HUES48 (cell line): ENCODE measurements around the gene TGOLN2.
"Not testable (repeated sequence)": the region's sequence is repeated elsewhere in the genome, so short reads cannot be mapped to it uniquely, and the experiment has no call there.

ENCODE experiments used
- H3K27ac ChIP-seq: one replicate; pipeline ENCODE4 v1.7.0; 2013; ENCODE audit warnings: low read depth, low read length, inconsistent platforms
- H3K27me3 ChIP-seq: 2 replicates; pipeline ENCODE4 v1.6.1; 2013; ENCODE audit warnings: mild to moderate bottlenecking, low read length; ENCODE audit not compliant: control insufficient read depth, insufficient read depth
- H3K36me3 ChIP-seq: 2 replicates; pipeline ENCODE4 v1.6.1; 2013; ENCODE audit warnings: low read length; ENCODE audit not compliant: control insufficient read depth, insufficient read depth
- H3K4me1 ChIP-seq: 2 replicates; pipeline ENCODE4 v1.6.1; 2013; ENCODE audit warnings: mild to moderate bottlenecking, low read length; ENCODE audit not compliant: control insufficient read depth, insufficient read depth
- H3K4me3 ChIP-seq: 2 replicates; pipeline ENCODE4 v1.5.1; 2013; ENCODE audit warnings: mild to moderate bottlenecking, low read depth, low read length
- H3K9ac ChIP-seq: 2 replicates; pipeline ENCODE4 v1.6.1; 2013; ENCODE audit warnings: mild to moderate bottlenecking, low read depth, low read length, moderate library complexity
- H3K9me3 ChIP-seq: 2 replicates; pipeline ENCODE4 v1.6.1; 2013; ENCODE audit warnings: low read length; ENCODE audit not compliant: control insufficient read depth, insufficient read depth

Gene TGOLN2

GRCh38 chr2:85327822-85328617 is at the start of gene TGOLN2:
TSS of gene TGOLN2 (minus strand) at chr2:85327989. CDS start at chr2:85327962, 27 bp downstream.
- Histone ChIP-seq H3K36me3 (peaks cover 33% of the 10 kb centered on the region), H3K9me3 (no peaks in the 10 kb centered on the region), H3K4me1 (peaks cover 22% of the 10 kb centered on the region), H3K27ac (peak within 1 kb of the TSS; percentile 95), H3K4me3 (peak within 1 kb of the TSS; percentile 86), H3K27me3 (no peaks in the 10 kb centered on the region), H3K9ac (peak within 1 kb of the TSS; percentile 98)

GRCh38 chr2:85377083-85377482 is 49.3 kb upstream of the TGOLN2 start:
- Histone ChIP-seq H3K36me3 (peaks cover 5% of the 10 kb centered on the region; the same call in 1 of the 2 replicates), H3K27me3 (no peaks in the 10 kb centered on the region), H3K9me3 (peaks cover 7% of the 10 kb centered on the region), H3K27ac (no peak overlapping the region), H3K9ac (no peak overlapping the region), H3K4me1 (no peaks in the 10 kb centered on the region), H3K4me3 (no peak overlapping the region)

GRCh38 chr2:85376291-85377065 is 48.7 kb upstream of the TGOLN2 start:
- no peak overlapping the region for H3K9ac ChIP-seq
- no peaks in the 10 kb centered on the region for H3K4me1 ChIP-seq
- H3K9me3 ChIP-seq = peaks cover 7% of the 10 kb centered on the region
- H3K4me3 ChIP-seq = no peak overlapping the region
- no peak overlapping the region for H3K27ac ChIP-seq
- no peaks in the 10 kb centered on the region for H3K27me3 ChIP-seq
- H3K36me3 ChIP-seq = peaks cover 5% of the 10 kb centered on the region; the same call in 1 of the 2 replicates

- no peak overlapping the region for H3K4me3 ChIP-seq
- no peaks in the 10 kb centered on the region for H3K9me3 ChIP-seq
- H3K36me3 ChIP-seq = no peaks in the 10 kb centered on the region
- H3K9ac ChIP-seq = no peak overlapping the region
- no peak overlapping the region for H3K27ac ChIP-seq
- H3K4me1 ChIP-seq = no peaks in the 10 kb centered on the region
- H3K27me3 ChIP-seq = no peaks in the 10 kb centered on the region
These were observed 43.3 kb upstream of the TGOLN2 start for GRCh38 chr2:85371045-85371444.

- H3K27ac ChIP-seq = no peak overlapping the region
- H3K9ac ChIP-seq = no peak overlapping the region
- no peaks in the 10 kb centered on the region for H3K4me1 ChIP-seq
- H3K36me3 ChIP-seq = no peaks in the 10 kb centered on the region
- H3K27me3 ChIP-seq = no peaks in the 10 kb centered on the region
- H3K9me3 ChIP-seq = no peaks in the 10 kb centered on the region
- H3K4me3 ChIP-seq = no peak overlapping the region
These were observed 41.7 kb upstream of the TGOLN2 start for GRCh38 chr2:85369500-85369899.

- Histone ChIP-seq H3K36me3 (no peaks in the 10 kb centered on the region), H3K27me3 (no peaks in the 10 kb centered on the region), H3K4me3 (no peak overlapping the region), H3K9ac (no peak overlapping the region), H3K4me1 (no peaks in the 10 kb centered on the region), H3K27ac (no peak overlapping the region), H3K9me3 (no peaks in the 10 kb centered on the region)
These were observed 41.1 kb upstream of the TGOLN2 start for GRCh38 chr2:85368921-85369320.

GRCh38 chr2:85367180-85367579 is 39.4 kb upstream of the TGOLN2 start:
- Histone ChIP-seq H3K36me3 (peaks cover 5% of the 10 kb centered on the region; the same call in 1 of the 2 replicates), H3K9me3 (no peaks in the 10 kb centered on the region), H3K4me3 (no peak overlapping the region), H3K27ac (no peak overlapping the region), H3K9ac (no peak overlapping the region), H3K4me1 (no peaks in the 10 kb centered on the region), H3K27me3 (no peaks in the 10 kb centered on the region)

GRCh38 chr2:85362653-85363387 is 35.0 kb upstream of the TGOLN2 start:
- not testable (repeated sequence) for H3K4me3 ChIP-seq, H3K9me3 ChIP-seq, H3K27me3 ChIP-seq, H3K27ac ChIP-seq, H3K4me1 ChIP-seq, H3K9ac ChIP-seq
- H3K36me3 ChIP-seq = peaks cover 12% of the 10 kb centered on the region; the same call in 1 of the 2 replicates

GRCh38 chr2:85357736-85358135 is 29.9 kb upstream of the TGOLN2 start:
- no peaks in the 10 kb centered on the region for H3K27me3 ChIP-seq
- H3K9ac ChIP-seq = no peak overlapping the region
- no peaks in the 10 kb centered on the region for H3K9me3 ChIP-seq
- H3K4me1 ChIP-seq = no peaks in the 10 kb centered on the region
- peaks cover 20% of the 10 kb centered on the region for H3K36me3 ChIP-seq
- H3K27ac ChIP-seq = no peak overlapping the region
- H3K4me3 ChIP-seq = no peak overlapping the region

GRCh38 chr2:85356186-85356585 is 28.4 kb upstream of the TGOLN2 start:
- Histone ChIP-seq H3K9me3 (no peaks in the 10 kb centered on the region), H3K36me3 (peaks cover 21% of the 10 kb centered on the region), H3K27me3 (no peaks in the 10 kb centered on the region), H3K4me3 (no peak overlapping the region), H3K4me1 (no peaks in the 10 kb centered on the region), H3K27ac (no peak overlapping the region), H3K9ac (no peak overlapping the region)
